MCF 10A (cell line): ENCODE results near the gene CHD5. TPM values are rescaled to one million over a fixed set of nuclear protein-coding genes. Genes with fewer than 3 reads are reported as not detected.

Experiments used
- BruUV-seq: library from RNA; stranded (reverse); fragments of 400-500 nt; replicated peaks from 2 replicates; lab custom pipeline; 2021; lab: Mats Ljungman, UMichigan
- CTCF ChIA-PET: fragments of 300-600 bp; sonication (Branson Sonifier 250); formaldehyde crosslinking; extraction: SDS; loops from one replicate; lab custom pipeline; 2021; ENCODE audit warnings: antibody characterized with exemption, inconsistent platforms; lab: Yijun Ruan, JAX
- POLR2A ChIA-PET: fragments of 300-600, 350-650 bp; sonication (Branson Sonifier 250); formaldehyde crosslinking; extraction: SDS; loops from one replicate; lab custom pipeline; 2020; ENCODE audit warnings: antibody characterized with exemption, inconsistent platforms; lab: Yijun Ruan, JAX
- DNase-seq: peaks from one replicate; pipeline ENCODE4 v3.0.0-alpha.2; 2018; ENCODE audit not compliant: unreplicated experiment
- H3K27ac Mint-ChIP-seq: one replicate; pipeline ENCODE4 v1.8.0; 2022; ENCODE audit warnings: mild to moderate bottlenecking, low read depth, mixed read lengths; ENCODE audit not compliant: unreplicated experiment
- H3K27me3 Mint-ChIP-seq: one replicate; pipeline ENCODE4 v1.8.0; 2022; ENCODE audit warnings: mixed read lengths; ENCODE audit not compliant: insufficient read depth, unreplicated experiment
- H3K36me3 Mint-ChIP-seq: one replicate; pipeline ENCODE4 v1.8.0; 2022; ENCODE audit warnings: mild to moderate bottlenecking, moderate library complexity, mixed read lengths; ENCODE audit not compliant: insufficient read depth, unreplicated experiment
- H3K4me1 Mint-ChIP-seq: one replicate; pipeline ENCODE4 v1.8.0; 2022; ENCODE audit warnings: mixed read lengths; ENCODE audit not compliant: insufficient read depth, unreplicated experiment
- H3K4me3 Mint-ChIP-seq: one replicate; pipeline ENCODE4 v1.8.0; 2022; ENCODE audit warnings: mild to moderate bottlenecking, moderate library complexity, mixed read lengths; ENCODE audit not compliant: unreplicated experiment
- H3K9me3 Mint-ChIP-seq: one replicate; pipeline ENCODE4 v1.8.0; 2022; ENCODE audit warnings: mixed read lengths; ENCODE audit not compliant: unreplicated experiment
- intact Hi-C: fragments of 100-400 bp; cut with micrococcal nuclease; formaldehyde crosslinking; loops from 2 replicates; pipeline ENCODE4 v1.14.1; 2022
- total RNA-seq: library from RNA; stranded (reverse); gene quantifications from 2 replicates; pipeline ENCODE4 v1.2.3, GENCODE V29; 2022
- TF ChIP-seq, protein P1 (sequence below): fragments of 200-600 bp; IDR thresholded peaks from one replicate; pipeline ENCODE4 v1.8.0; 2022; ENCODE audit warnings: antibody characterized with exemption, mild to moderate bottlenecking; ENCODE audit not compliant: unreplicated experiment

CHD5 gene
- total RNA-seq, 1 experiment from 2014 or later = 0.07 TPM

- TF ChIP-seq, protein P1, sequence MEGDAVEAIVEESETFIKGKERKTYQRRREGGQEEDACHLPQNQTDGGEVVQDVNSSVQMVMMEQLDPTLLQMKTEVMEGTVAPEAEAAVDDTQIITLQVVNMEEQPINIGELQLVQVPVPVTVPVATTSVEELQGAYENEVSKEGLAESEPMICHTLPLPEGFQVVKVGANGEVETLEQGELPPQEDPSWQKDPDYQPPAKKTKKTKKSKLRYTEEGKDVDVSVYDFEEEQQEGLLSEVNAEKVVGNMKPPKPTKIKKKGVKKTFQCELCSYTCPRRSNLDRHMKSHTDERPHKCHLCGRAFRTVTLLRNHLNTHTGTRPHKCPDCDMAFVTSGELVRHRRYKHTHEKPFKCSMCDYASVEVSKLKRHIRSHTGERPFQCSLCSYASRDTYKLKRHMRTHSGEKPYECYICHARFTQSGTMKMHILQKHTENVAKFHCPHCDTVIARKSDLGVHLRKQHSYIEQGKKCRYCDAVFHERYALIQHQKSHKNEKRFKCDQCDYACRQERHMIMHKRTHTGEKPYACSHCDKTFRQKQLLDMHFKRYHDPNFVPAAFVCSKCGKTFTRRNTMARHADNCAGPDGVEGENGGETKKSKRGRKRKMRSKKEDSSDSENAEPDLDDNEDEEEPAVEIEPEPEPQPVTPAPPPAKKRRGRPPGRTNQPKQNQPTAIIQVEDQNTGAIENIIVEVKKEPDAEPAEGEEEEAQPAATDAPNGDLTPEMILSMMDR = no peak
- Mint-ChIP-seq H3K36me3 (peaks cover 10% of the 10 kb centered on the region), H3K27me3 (peaks cover 1% of the 10 kb centered on the region), H3K4me3 (no peak overlapping the region), H3K27ac (no peak overlapping the region), H3K9me3 (no peaks in the 10 kb centered on the region), H3K4me1 (no peaks in the 10 kb centered on the region)
- BruUV-seq = no TSS peak
- intact Hi-C loops = no loop called here
- no peak for DNase-seq
- POLR2A ChIA-PET = no interaction called here
- CTCF ChIA-PET = interaction anchor here (0.5 kb wide), 1 partner anchor 24 kb away, joined by 3 read pairs; no protein-coding TSS in a partner anchor
Measured at GRCh38 chr1:6096243-6097116, 83.6 kb downstream of the CHD5 start.

DNA sequence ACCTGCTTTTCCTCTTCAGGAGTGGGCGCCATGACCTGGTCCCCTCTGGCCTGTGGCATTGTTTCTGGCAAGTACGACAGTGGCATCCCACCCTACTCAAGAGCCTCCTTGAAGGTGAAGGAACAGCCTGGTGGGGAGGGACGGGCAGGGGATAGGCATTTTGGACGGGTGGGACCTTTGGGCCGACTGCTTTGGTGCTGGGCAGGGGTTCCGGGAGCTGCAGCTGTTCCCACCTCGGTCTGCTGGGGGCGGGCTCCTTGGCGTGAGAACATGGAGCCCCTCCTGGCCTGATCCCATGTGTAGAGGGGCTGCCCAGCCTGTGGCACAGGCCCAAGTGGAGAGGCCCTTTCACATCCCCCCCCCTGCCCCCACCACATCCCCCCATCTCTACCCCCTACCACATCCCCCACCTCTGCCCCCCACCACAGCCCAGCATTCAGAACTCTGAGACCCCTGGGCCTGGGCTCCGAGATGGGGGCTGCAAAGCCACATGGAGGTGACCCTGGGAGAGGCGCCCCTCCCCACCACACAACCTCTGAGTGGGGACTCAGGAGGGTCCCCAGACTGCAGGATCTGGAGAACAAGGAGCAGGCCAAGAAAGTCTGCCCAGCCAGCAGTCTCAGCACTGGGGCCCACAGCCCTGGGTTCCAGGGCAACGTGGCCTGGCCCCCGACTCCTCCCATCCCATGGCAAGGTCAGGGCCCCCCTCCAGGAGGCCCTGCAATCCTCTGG, 84.4 kb downstream of the CHD5 start:
- no peaks in the 10 kb centered on the region for H3K9me3 Mint-ChIP-seq
- ChIA-PET POLR2A (no interaction called here), CTCF (interaction anchor here (1.1 kb wide), 1 partner anchor 42 kb away, joined by 4 read pairs; no protein-coding TSS in a partner anchor)
- no peak overlapping the region for H3K4me3 Mint-ChIP-seq
- H3K27me3 Mint-ChIP-seq = peaks cover 9% of the 10 kb centered on the region
- no peak overlapping the region for H3K27ac Mint-ChIP-seq
- H3K4me1 Mint-ChIP-seq = no peaks in the 10 kb centered on the region
- H3K36me3 Mint-ChIP-seq = peaks cover 10% of the 10 kb centered on the region
- intact Hi-C loops = no loop called here
- DNase-seq = no peak
- TF ChIP-seq, protein P1 = no peak
- no TSS peak for BruUV-seq

- intact Hi-C loops = no loop called here
- no TSS peak for BruUV-seq
- Mint-ChIP-seq H3K27ac (no peak overlapping the region), H3K9me3 (no peaks in the 10 kb centered on the region), H3K4me3 (no peak overlapping the region), H3K27me3 (peaks cover 10% of the 10 kb centered on the region), H3K4me1 (no peaks in the 10 kb centered on the region), H3K36me3 (peaks cover 10% of the 10 kb centered on the region)
- TF ChIP-seq, protein P1 = no peak
- POLR2A ChIA-PET = no interaction called here
- DNase-seq = no peak
- CTCF ChIA-PET = interaction anchor here (0.8 to 1.1 kb wide), 2 partner anchors 41 to 42 kb away, joined by 3 to 4 read pairs; no protein-coding TSS in a partner anchor
Measured at GRCh38 chr1:6094801-6095505, 85.2 kb downstream of the CHD5 start.
